ENCODE measurements around the gene SCYGR8.

The SCYGR8 gene

GRCh38 chr2:227707390-227707789 lies 38.3 kb upstream of the SCYGR8 start:
- no peak for TF ChIP-seq CTCF (IDR thresholded peaks at IDR 0.05; ENCODE audit: low read depth, low read length)
- Histone ChIP-seq H3K36me3 (no peaks in the 10 kb centered on the region), H3K9me3 (ENCODE audit: severe bottlenecking) (no peaks in the 10 kb centered on the region), H3K4me3 (ENCODE audit: low read depth, low read length) (no peak overlapping the region), H3K27me3 (ENCODE audit: insufficient read depth, low read depth, severe bottlenecking) (peaks cover 17% of the 10 kb centered on the region), H3K27ac (no peak overlapping the region)
- DNase-seq, result no peak

- Histone ChIP-seq H3K36me3 (no peaks in the 10 kb centered on the region), H3K27ac (no peak overlapping the region), H3K4me3 (ENCODE audit: low read depth, low read length) (no peak overlapping the region), H3K27me3 (ENCODE audit: insufficient read depth, low read depth, severe bottlenecking) (peaks cover 9% of the 10 kb centered on the region), H3K9me3 (ENCODE audit: severe bottlenecking) (no peaks in the 10 kb centered on the region)
- no peak for TF ChIP-seq CTCF (IDR thresholded peaks at IDR 0.05; ENCODE audit: low read depth, low read length)
- no peak for DNase-seq
Measured at GRCh38 chr2:227710986-227711385, 34.7 kb upstream of the SCYGR8 start.

DNA sequence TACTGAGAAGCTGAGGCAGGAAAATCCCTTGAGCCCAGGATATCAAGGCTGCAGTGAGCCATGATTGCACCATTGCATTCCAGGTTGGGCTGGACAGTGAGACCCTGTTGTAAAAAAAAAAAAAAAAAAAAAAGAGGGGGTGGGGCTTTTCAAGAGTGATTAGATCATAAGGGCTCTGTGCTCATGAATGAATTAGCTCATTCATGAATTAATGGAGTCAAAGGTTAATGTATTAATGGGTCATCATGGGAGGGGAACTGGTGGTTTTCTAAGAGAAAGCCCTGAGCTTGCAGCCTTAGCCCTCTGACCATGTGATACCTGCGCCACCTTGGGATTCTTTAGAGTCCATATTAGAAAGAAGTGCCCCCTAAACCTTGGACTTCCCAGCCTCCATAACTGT lies 32.4 kb upstream of the SCYGR8 start:
- H3K4me3 ChIP-seq (ENCODE audit: low read depth, low read length), result no peak overlapping the region
- no peak overlapping the region for H3K27ac ChIP-seq
- DNase-seq, result no peak
- H3K9me3 ChIP-seq (ENCODE audit: severe bottlenecking), result no peaks in the 10 kb centered on the region
- no peak for TF ChIP-seq CTCF (IDR thresholded peaks at IDR 0.05; ENCODE audit: low read depth, low read length)
- H3K27me3 ChIP-seq (ENCODE audit: insufficient read depth, low read depth, severe bottlenecking), result peaks cover 3% of the 10 kb centered on the region
- no peaks in the 10 kb centered on the region for H3K36me3 ChIP-seq

DNA sequence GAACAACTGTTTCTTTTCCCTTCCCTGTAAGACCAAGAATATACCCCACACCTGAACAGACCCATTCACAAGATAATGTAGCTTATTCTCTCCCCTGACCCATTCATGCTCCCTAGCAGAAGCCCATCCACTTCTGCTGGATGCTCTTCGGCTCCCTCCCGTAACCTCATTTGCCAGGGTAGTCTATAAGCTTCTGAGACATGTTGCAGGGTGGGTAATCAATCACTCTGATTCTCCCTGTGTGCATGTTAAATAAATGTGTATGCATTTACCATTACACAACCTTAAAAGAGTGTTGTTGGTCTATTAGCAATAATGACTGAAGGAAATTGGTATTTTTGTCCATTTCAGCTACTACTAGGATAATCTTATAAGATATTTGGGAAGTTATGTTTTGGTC lies 29.2 kb upstream of the SCYGR8 start:
- Histone ChIP-seq H3K4me3 (ENCODE audit: low read depth, low read length) (no peak overlapping the region), H3K27ac (no peak overlapping the region), H3K9me3 (ENCODE audit: severe bottlenecking) (no peaks in the 10 kb centered on the region), H3K36me3 (no peaks in the 10 kb centered on the region), H3K27me3 (ENCODE audit: insufficient read depth, low read depth, severe bottlenecking) (peaks cover 5% of the 10 kb centered on the region)
- TF ChIP-seq CTCF (IDR thresholded peaks at IDR 0.05; ENCODE audit: low read depth, low read length), result no peak
- DNase-seq, result no peak

- no peak for TF ChIP-seq CTCF (IDR thresholded peaks at IDR 0.05; ENCODE audit: low read depth, low read length)
- peak within 1 kb of the TSS; percentile 28 for H3K4me3 ChIP-seq (ENCODE audit: low read depth, low read length)
- peak; percentile 29 for DNase-seq
Measured at GRCh38 chr2:227717687-227718567, 27.8 kb upstream of the SCYGR8 start, which contains the start of gene SLC19A3. Gene SLC19A3, minus strand, starts transcription at chr2:227718028. Its CDS starts 15,710 bp downstream, at chr2:227702318.

More at GRCh38 chr2:227717687-227718567, 27.8 kb upstream of the SCYGR8 start, which contains the start of gene SLC19A3:
- no peaks in the 10 kb centered on the region for H3K36me3 ChIP-seq
- no peaks in the 10 kb centered on the region for H3K9me3 ChIP-seq (ENCODE audit: severe bottlenecking)
- peaks cover 3% of the 10 kb centered on the region for H3K27me3 ChIP-seq (ENCODE audit: insufficient read depth, low read depth, severe bottlenecking)
- no peak within 1 kb of the TSS for H3K27ac ChIP-seq
